Loucy (cell line): ENCODE measurements around the gene MFGE8.

ENCODE experiments used
- H2AFZ ChIP-seq: fragments of 200-600 bp; sonication (generic); 2 replicates; pipeline ENCODE4 v1.6.0; 2016; ENCODE audit warnings: antibody characterized with exemption, mild to moderate bottlenecking, low read length, moderate library complexity
- H3F3A ChIP-seq: fragments of 200-600 bp; 2 replicates; pipeline ENCODE4 v1.6.0; 2016; ENCODE audit warnings: antibody characterized with exemption, low read depth, mild to moderate bottlenecking
- H3K27me3 ChIP-seq: fragments of 200-600 bp; sonication (generic); 2 replicates; pipeline ENCODE4 v1.6.1; 2014; ENCODE audit warnings: low read length, mild to moderate bottlenecking; ENCODE audit not compliant: insufficient read depth, poor library complexity, severe bottlenecking
- H3K36me3 ChIP-seq: fragments of 200-600 bp; sonication (generic); 2 replicates; pipeline ENCODE4 v1.6.1; 2016; ENCODE audit warnings: low read length; ENCODE audit not compliant: insufficient read depth
- H3K4me1 ChIP-seq: fragments of 200-600 bp; sonication (generic); 2 replicates; pipeline ENCODE4 v1.5.1; 2014; ENCODE audit warnings: low read length, mild to moderate bottlenecking; ENCODE audit not compliant: insufficient read depth, poor library complexity, severe bottlenecking
- H3K4me2 ChIP-seq: fragments of 200-600 bp; sonication (generic); 2 replicates; pipeline ENCODE4 v1.6.0; 2014; ENCODE audit warnings: antibody characterized with exemption, low read length, low read depth, mild to moderate bottlenecking; ENCODE audit not compliant: poor library complexity, severe bottlenecking
- H3K4me3 ChIP-seq: fragments of 200-600 bp; sonication (generic); 2 replicates; pipeline ENCODE4 v1.5.1; 2014; ENCODE audit warnings: low read length, mild to moderate bottlenecking, mixed read lengths; ENCODE audit not compliant: poor library complexity, severe bottlenecking
- H3K79me2 ChIP-seq: fragments of 200-600 bp; sonication (generic); 2 replicates; pipeline ENCODE4 v1.6.1; 2014; ENCODE audit warnings: low read length; ENCODE audit not compliant: insufficient read depth
- H3K9ac ChIP-seq: fragments of 200-600 bp; sonication (generic); 2 replicates; pipeline ENCODE4 v1.6.0; 2014; ENCODE audit warnings: mild to moderate bottlenecking, low read depth, low read length, moderate library complexity; ENCODE audit not compliant: poor library complexity, severe bottlenecking
- H3K9me2 ChIP-seq: fragments of 200-600 bp; sonication (generic); replicated peaks from 2 replicates; pipeline ENCODE4 v1.6.1; 2016; ENCODE audit warnings: low read depth, low read length, mixed read lengths
- H3K9me3 ChIP-seq: fragments of 200-600 bp; sonication (generic); 2 replicates; pipeline ENCODE4 v1.6.1; 2014; ENCODE audit warnings: mild to moderate bottlenecking, antibody characterized with exemption, low read length, low read depth; ENCODE audit not compliant: insufficient read depth
- H4K20me1 ChIP-seq: fragments of 200-600 bp; sonication (generic); 2 replicates; pipeline ENCODE4 v1.6.0; 2014; ENCODE audit warnings: antibody characterized with exemption, low read length, mild to moderate bottlenecking; ENCODE audit not compliant: insufficient read depth, poor library complexity, severe bottlenecking
- CTCF ChIP-seq: fragments of 200-600 bp; sonication (generic); conservative IDR thresholded peaks from 2 replicates; pipeline ENCODE4 v1.5.1; 2014; ENCODE audit warnings: mild to moderate bottlenecking, antibody characterized with exemption, low read length
- EZH2phosphoT487 ChIP-seq: fragments of 200-600 bp; IDR thresholded peaks from 2 replicates; pipeline ENCODE4 v1.6.1; 2018; ENCODE audit warnings: antibody characterized with exemption, mild to moderate bottlenecking, moderate library complexity, borderline replicate concordance

MFGE8 gene

GRCh38 chr15:88881775-88882174, 31.4 kb downstream of the MFGE8 start:
- Histone ChIP-seq H3K4me2 (no peak overlapping the region), H2AFZ (no peak overlapping the region), H3K9ac (no peak overlapping the region), H3K4me3 (no peak overlapping the region), H3K36me3 (no peaks in the 10 kb centered on the region), H3K27me3 (no peaks in the 10 kb centered on the region), H4K20me1 (no peaks in the 10 kb centered on the region), H3K79me2 (no peaks in the 10 kb centered on the region), H3F3A (no peaks in the 10 kb centered on the region), H3K4me1 (no peaks in the 10 kb centered on the region), H3K9me2 (no peaks in the 10 kb centered on the region), H3K9me3 (no peaks in the 10 kb centered on the region)
- TF ChIP-seq CTCF (no peak), EZH2phosphoT487 (no peak)

- H2AFZ ChIP-seq: no peak overlapping the region
Measured at GRCh38 chr15:88880944-88881740, 32.0 kb downstream of the MFGE8 start.

GRCh38 chr15:88878720-88879184, 34.4 kb downstream of the MFGE8 start:
- no peaks in the 10 kb centered on the region for H3K4me1 ChIP-seq
- no peaks in the 10 kb centered on the region for H3K79me2 ChIP-seq
- H3K9me3 ChIP-seq: no peaks in the 10 kb centered on the region

More at GRCh38 chr15:88880944-88881740, 32.0 kb downstream of the MFGE8 start:
- Histone ChIP-seq H3K4me2 (no peak overlapping the region), H3K9ac (no peak overlapping the region), H3K79me2 (no peaks in the 10 kb centered on the region), H3K9me3 (no peaks in the 10 kb centered on the region), H4K20me1 (no peaks in the 10 kb centered on the region), H3K9me2 (no peaks in the 10 kb centered on the region), H3K4me3 (no peak overlapping the region), H3F3A (no peaks in the 10 kb centered on the region), H3K36me3 (no peaks in the 10 kb centered on the region), H3K27me3 (no peaks in the 10 kb centered on the region), H3K4me1 (no peaks in the 10 kb centered on the region)
- no peak for TF ChIP-seq EZH2phosphoT487
- TF ChIP-seq CTCF: no peak

More at GRCh38 chr15:88878720-88879184, 34.4 kb downstream of the MFGE8 start:
- Histone ChIP-seq H3F3A (no peaks in the 10 kb centered on the region), H3K4me3 (no peak overlapping the region), H4K20me1 (no peaks in the 10 kb centered on the region), H3K36me3 (no peaks in the 10 kb centered on the region), H3K27me3 (no peaks in the 10 kb centered on the region), H3K9me2 (no peaks in the 10 kb centered on the region), H3K4me2 (no peak overlapping the region), H3K9ac (no peak overlapping the region), H2AFZ (no peak overlapping the region)
- TF ChIP-seq EZH2phosphoT487 (no peak), CTCF (peak; percentile 86)
